NCI-H1930 (cell line): ENCODE results near the gene ARHGAP15.

ENCODE experiments used
- DNase-seq, 2 experiments: peaks; one replicate each; lab custom pipeline; 2025; lab: John Stamatoyannopoulos, UW

Gene ARHGAP15

GRCh38 chr2:143486976-143487375 is 357.8 kb downstream of the ARHGAP15 start:
- no peak for DNase-seq

GRCh38 chr2:143489145-143489544 is 359.9 kb downstream of the ARHGAP15 start:
- DNase-seq = no peak

- no peak for DNase-seq
These were observed 361.9 kb downstream of the ARHGAP15 start for GRCh38 chr2:143491131-143491530.

GRCh38 chr2:143493339-143493738 is 364.1 kb downstream of the ARHGAP15 start:
- DNase-seq = no peak

- no peak for DNase-seq
These were observed 368.5 kb downstream of the ARHGAP15 start for GRCh38 chr2:143497726-143498125.

- no peak for DNase-seq
These were observed 369.3 kb downstream of the ARHGAP15 start for GRCh38 chr2:143498496-143498895.

- DNase-seq = no peak
These were observed 369.8 kb downstream of the ARHGAP15 start for GRCh38 chr2:143499061-143499460.

- DNase-seq = no peak
These were observed 372.0 kb downstream of the ARHGAP15 start for GRCh38 chr2:143501106-143501676.

GRCh38 chr2:143503280-143503679 is 374.1 kb downstream of the ARHGAP15 start:
- no peak for DNase-seq

- no peak for DNase-seq
These were observed 375.2 kb downstream of the ARHGAP15 start for GRCh38 chr2:143504397-143504796.

- DNase-seq = no peak
These were observed 376.3 kb downstream of the ARHGAP15 start for GRCh38 chr2:143505542-143505941.

GRCh38 chr2:143513081-143513480 is 383.9 kb downstream of the ARHGAP15 start:
- DNase-seq = no peak

GRCh38 chr2:143514413-143514812 is 385.2 kb downstream of the ARHGAP15 start:
- DNase-seq = no peak

- no peak for DNase-seq
These were observed 386.1 kb downstream of the ARHGAP15 start for GRCh38 chr2:143515318-143515717.

- DNase-seq = no peak
These were observed 390.3 kb downstream of the ARHGAP15 start for GRCh38 chr2:143519521-143519920.

- DNase-seq = no peak
These were observed 392.2 kb downstream of the ARHGAP15 start for GRCh38 chr2:143521396-143521795.

- DNase-seq = no peak
These were observed 393.5 kb downstream of the ARHGAP15 start for GRCh38 chr2:143522699-143523098.

- no peak for DNase-seq
These were observed 394.9 kb downstream of the ARHGAP15 start for GRCh38 chr2:143524119-143524553.

- no peak for DNase-seq
These were observed 395.6 kb downstream of the ARHGAP15 start for GRCh38 chr2:143524559-143525401.

- no peak for DNase-seq
These were observed 396.2 kb downstream of the ARHGAP15 start for GRCh38 chr2:143525402-143525860.

- DNase-seq = no peak
These were observed 397.3 kb downstream of the ARHGAP15 start for GRCh38 chr2:143526498-143526897.

- DNase-seq = no peak
These were observed 398.8 kb downstream of the ARHGAP15 start for GRCh38 chr2:143528021-143528420.

GRCh38 chr2:143529118-143529720 is 400.0 kb downstream of the ARHGAP15 start:
- DNase-seq = no peak
